Mesodermal cell (in vitro differentiated cells): Measurements from ENCODE around the gene CATSPERZ.
A peak's percentile ranks its signal among the peaks of the same experiment; 100 is the strongest.

Source experiments
- H3K27ac ChIP-seq: 2 replicates; pipeline ENCODE4 v1.7.0; 2013; ENCODE audit warnings: mild to moderate bottlenecking, low read depth, low read length, moderate library complexity; ENCODE audit not compliant: severe bottlenecking
- H3K36me3 ChIP-seq: 2 replicates; pipeline ENCODE4 v1.7.1; 2013; ENCODE audit warnings: mild to moderate bottlenecking, low read length, moderate library complexity; ENCODE audit not compliant: control insufficient read depth, insufficient read depth
- H3K4me1 ChIP-seq: one replicate; pipeline ENCODE4 v1.7.1; 2013; ENCODE audit warnings: mild to moderate bottlenecking, low read length; ENCODE audit not compliant: insufficient read depth, control insufficient read depth, poor library complexity, severe bottlenecking
- H3K4me3 ChIP-seq: 2 replicates; pipeline ENCODE4 v1.7.0; 2013; ENCODE audit warnings: low read length, control low read depth, mild to moderate bottlenecking; ENCODE audit not compliant: insufficient read depth, poor library complexity, severe bottlenecking; ENCODE audit errors: extremely low read depth
- H3K9me3 ChIP-seq: 2 replicates; pipeline ENCODE4 v1.7.1; 2013; ENCODE audit warnings: mild to moderate bottlenecking, low read length, moderate library complexity; ENCODE audit not compliant: control insufficient read depth
- WGBS, 2 experiments: methylation state at CpG; one replicate each; pipeline ENCODE4 v1.1.5; 2013; ENCODE audit warnings: missing lambda C conversion rate in 2 of 2; ENCODE audit not compliant: insufficient coverage in 2 of 2; 5-methylcytosine and 5-hydroxymethylcytosine counted together

The CATSPERZ gene

DNA sequence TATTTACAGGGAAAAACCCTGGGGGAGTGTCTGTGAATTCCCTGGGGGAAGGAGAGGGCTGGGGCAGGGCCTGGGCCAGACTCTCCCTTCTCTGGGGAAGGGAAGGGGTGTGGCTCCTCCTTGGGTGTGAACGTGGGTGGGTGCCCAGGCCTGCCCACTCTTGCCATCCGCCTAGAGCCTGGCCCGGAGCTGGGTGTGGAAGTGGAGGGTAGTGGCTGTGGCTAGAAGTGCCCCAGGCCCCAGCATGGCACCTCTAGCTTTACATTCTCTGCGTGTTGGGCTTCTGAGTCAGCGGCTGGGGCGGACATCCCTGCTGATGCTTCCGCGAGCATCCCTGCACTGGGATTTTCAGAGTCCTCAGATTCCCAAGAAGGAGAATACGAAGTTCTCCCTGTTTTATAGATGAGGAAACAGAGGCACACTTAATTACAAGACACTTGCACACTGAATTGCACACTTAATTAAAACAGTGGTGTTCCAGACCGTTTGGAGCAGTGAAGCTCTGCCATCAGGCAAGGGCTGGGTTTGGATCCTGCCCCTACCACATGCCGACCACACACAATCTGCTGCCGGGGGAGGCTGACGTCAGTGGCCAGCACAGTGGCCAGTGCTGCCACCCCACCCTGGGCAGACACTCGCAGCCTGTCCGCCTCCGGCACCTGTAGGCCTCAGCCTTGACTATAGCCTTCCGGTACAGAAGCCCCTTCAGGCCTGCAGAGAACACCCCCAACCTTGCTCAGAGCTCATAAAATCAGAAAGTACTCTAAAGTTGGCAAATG, 23.3 kb upstream of the CATSPERZ start:
- Histone ChIP-seq H3K4me1 (peaks cover 5% of the 10 kb centered on the region), H3K4me3 (no peak overlapping the region), H3K36me3 (peaks cover 30% of the 10 kb centered on the region), H3K9me3 (no peaks in the 10 kb centered on the region), H3K27ac (no peak overlapping the region)
- 86 to 89% methylated on average over 13 to 16 of the region's 17 CpGs for WGBS, 2 experiments

DNA sequence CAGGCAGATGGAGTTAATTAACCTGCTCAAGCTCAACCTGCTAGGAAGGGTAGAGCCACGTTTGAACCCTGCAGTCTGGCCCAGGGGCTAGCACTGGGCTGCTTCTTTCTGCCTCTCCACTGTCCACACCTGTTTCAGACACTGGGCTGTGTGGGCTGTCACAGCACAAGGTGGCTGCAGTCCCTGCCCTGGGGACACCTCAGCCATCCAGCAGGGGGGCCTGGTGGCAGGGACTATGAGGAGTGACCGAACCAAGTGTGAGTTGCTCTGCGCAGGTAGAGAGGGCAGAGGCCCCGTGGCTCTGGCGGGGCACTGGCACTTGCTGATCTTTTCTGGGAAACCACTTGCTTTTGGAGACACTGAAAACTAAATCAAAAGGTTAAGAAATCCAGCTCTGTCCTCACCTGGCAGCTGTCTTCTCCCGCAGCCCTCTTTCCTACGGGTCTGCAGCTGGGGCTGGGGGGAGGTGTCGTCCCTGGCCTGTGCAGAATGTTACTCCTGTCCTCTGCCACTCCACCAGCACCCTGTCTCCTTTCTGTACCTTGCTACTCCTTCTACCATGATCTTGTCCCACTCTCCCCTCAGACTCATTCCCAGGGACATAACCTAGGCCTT, 21.5 kb upstream of the CATSPERZ start:
- Histone ChIP-seq H3K27ac (no peak overlapping the region), H3K4me3 (no peak overlapping the region), H3K4me1 (peaks cover 7% of the 10 kb centered on the region), H3K36me3 (peaks cover 38% of the 10 kb centered on the region), H3K9me3 (no peaks in the 10 kb centered on the region)
- WGBS, 2 experiments, result 80 to 88% methylated on average over 8 of the region's 8 CpGs

DNA sequence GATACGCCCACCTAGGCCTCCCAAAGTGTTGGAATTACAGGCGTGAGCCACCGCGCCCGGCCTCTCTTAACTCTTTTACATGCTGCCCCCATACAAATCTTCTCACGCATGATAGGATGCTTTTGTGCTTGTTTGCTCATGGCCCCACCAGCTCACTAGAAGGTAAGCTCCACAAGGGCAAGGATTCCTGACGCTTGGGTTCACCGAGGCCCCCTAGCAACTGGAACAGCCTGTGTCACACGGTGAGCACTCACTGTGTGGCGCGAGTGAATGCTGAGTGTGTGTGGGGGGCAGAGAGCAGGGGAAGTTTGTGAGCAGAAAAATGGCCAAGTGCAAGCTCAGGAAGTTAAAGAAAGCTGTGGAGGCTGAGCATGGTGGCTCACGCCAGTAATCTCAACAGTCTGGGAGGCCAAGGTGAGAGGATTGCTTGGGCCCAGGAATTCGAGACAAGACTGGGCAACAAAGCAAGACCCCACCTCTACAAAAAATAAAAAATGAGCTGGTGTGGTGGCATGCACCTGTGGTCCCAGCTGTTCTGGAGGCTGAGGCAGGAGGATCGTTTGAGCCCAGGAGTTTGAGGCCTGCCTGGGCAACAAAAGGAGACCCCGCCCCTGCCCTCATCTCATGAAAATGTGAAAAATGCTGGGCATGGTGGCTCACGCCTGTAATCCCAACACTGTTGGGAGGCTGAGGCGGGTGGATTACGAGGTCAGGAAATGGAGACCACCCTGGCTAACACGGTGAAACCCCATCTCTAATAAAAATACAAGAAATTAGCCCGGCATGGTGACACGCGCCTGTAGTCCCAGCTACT, 18.0 kb upstream of the CATSPERZ start:
- WGBS, 2 experiments, result 89 to 94% methylated on average over 18 of the region's 22 CpGs
- H3K27ac ChIP-seq, result no peak overlapping the region
- H3K4me3 ChIP-seq, result no peak overlapping the region
- peaks cover 25% of the 10 kb centered on the region for H3K36me3 ChIP-seq
- peaks cover 8% of the 10 kb centered on the region for H3K4me1 ChIP-seq
- H3K9me3 ChIP-seq, result no peaks in the 10 kb centered on the region

DNA sequence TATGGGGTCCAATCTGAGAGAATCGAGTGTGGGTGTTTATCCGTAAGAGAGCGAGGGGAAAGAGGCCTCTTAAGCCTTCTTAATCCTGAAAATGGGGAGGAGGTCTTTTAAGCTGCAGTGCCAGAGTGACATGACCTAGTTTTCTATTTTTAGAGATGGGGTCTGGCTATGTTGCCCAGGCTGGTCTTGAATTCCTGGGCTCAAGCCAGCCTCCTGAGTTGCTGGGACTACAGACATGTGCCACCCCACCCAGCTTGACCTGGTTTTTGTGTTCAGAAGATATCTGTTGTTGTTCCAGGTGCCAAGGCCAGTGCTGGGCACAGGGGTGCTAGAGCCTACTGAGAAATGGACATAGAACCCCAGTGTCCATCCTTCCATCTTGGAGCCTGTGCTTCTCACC, 17.1 kb upstream of the CATSPERZ start:
- Histone ChIP-seq H3K4me1 (peaks cover 8% of the 10 kb centered on the region), H3K4me3 (no peak overlapping the region), H3K36me3 (peaks cover 20% of the 10 kb centered on the region), H3K9me3 (no peaks in the 10 kb centered on the region), H3K27ac (no peak overlapping the region)
- WGBS, 2 experiments, result 96 to 100% methylated on average over 3 of the region's 3 CpGs

DNA sequence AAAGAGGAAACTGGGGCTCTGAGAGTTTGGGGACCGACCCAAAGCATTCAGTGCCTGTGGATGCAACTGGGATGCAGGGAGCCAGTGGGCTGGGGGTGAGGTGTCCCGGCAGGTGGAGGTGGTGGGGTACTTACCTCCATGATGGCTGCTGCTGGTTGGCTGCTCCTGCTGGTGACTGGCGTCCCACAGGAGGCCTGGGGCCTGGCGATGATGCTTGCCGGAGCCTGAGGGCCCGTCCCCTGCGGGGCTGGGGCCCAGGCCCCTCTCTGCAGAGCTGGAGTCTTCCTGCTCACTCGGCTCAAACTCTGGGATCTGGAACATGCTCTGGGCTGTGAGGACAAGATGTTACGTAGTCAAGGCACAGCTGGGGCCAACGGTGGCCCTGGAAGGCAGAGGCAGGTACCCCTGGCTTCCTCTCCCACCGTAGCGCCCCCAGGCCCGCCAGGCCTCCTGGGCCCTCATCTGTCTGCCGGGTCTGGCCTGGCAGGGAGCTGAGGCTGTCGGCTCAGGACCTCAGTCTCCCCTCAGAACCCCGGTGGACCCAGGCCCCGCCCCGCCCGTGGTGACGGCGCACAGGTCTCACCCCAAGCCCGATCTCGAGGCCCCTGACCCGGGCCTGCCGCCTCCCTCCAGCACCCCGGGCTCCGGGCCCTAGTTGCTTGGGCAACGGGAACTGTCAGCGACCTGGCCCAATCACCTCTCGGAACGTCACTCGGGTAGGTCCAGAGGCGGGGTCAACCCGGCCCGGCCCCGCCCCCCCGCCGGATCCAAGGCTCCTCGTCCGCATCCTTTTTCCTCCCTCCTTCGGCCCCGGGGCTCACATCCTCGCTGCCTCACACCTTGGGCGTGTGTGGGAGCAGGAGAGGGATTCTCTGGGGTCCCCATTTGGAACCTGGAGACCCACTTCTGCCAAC, 15.9 kb upstream of the CATSPERZ start, which contains the start of gene BAD:
TSS of gene BAD (minus strand) at position 618 of the 914 bp plus-strand sequence. CDS start at position 321, 297 bp downstream.
- peak within 1 kb of the TSS; percentile 88 for H3K27ac ChIP-seq
- 12 to 13% methylated on average over 32 to 39 of the region's 44 CpGs for WGBS, 2 experiments

DNA sequence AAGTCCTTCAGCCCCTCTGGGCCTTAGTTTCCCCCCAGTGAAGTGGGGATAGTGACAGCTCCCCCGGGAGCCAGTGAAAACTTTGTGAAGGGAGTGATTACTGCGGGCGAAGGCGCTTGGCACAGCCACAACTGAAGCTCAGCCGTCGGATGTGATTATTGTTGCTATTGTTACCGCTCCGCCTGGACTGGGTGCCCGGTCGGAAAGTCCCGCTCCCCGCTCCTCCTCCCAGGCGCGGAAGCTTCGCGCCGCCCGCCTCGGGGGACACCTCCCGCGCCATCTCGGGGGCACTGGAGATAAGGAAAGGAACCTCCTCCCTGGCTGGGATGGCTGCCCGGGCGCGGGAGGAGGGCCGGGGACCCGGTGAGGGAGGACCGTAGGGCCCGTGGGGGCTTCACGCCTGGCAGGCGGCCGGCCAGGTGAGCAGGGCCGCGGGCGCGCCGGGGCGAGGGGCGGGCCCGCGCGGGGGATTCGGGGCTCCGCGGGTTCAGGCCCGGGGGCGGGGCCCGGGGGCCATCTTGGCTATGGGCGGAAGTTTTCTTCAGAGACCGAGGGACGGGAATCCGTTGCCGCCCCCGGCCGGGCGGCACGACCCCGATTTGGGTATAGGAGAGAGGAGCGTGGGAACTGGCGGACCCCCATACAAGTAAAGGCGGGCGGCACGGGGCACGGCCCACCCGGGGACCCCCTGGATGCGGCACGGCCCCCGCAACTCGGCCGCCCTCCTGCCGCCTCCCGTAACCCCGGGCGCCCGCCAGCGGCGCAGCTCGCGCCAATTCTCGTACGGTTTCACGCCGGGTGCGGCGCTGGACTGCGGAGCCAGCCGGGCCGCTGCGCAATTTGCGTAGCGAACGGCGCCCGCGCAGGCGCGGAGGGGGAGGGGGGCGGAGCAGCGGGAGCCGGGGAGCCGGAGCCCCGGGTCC, 14.9 kb upstream of the CATSPERZ start, which contains the start of gene GPR137:
TSS of gene GPR137 (plus strand) at position 887 of the 923 bp plus-strand sequence. CDS start 677 bp downstream, outside the sequence.
- Histone ChIP-seq H3K27ac (peak within 1 kb of the TSS; percentile 88), H3K36me3 (peaks cover 11% of the 10 kb centered on the region), H3K4me1 (peaks cover 8% of the 10 kb centered on the region), H3K4me3 (peak within 1 kb of the TSS; percentile 66), H3K9me3 (no peaks in the 10 kb centered on the region)
- WGBS, 2 experiments, result 1 to 2% methylated on average over 48 to 64 of the region's 102 CpGs

More for the DNA sequence above, 15.9 kb upstream of the CATSPERZ start, which contains the start of gene BAD:
- peak within 1 kb of the TSS; percentile 66 for H3K4me3 ChIP-seq
- peaks cover 11% of the 10 kb centered on the region for H3K36me3 ChIP-seq
- no peaks in the 10 kb centered on the region for H3K9me3 ChIP-seq
- peaks cover 8% of the 10 kb centered on the region for H3K4me1 ChIP-seq

DNA sequence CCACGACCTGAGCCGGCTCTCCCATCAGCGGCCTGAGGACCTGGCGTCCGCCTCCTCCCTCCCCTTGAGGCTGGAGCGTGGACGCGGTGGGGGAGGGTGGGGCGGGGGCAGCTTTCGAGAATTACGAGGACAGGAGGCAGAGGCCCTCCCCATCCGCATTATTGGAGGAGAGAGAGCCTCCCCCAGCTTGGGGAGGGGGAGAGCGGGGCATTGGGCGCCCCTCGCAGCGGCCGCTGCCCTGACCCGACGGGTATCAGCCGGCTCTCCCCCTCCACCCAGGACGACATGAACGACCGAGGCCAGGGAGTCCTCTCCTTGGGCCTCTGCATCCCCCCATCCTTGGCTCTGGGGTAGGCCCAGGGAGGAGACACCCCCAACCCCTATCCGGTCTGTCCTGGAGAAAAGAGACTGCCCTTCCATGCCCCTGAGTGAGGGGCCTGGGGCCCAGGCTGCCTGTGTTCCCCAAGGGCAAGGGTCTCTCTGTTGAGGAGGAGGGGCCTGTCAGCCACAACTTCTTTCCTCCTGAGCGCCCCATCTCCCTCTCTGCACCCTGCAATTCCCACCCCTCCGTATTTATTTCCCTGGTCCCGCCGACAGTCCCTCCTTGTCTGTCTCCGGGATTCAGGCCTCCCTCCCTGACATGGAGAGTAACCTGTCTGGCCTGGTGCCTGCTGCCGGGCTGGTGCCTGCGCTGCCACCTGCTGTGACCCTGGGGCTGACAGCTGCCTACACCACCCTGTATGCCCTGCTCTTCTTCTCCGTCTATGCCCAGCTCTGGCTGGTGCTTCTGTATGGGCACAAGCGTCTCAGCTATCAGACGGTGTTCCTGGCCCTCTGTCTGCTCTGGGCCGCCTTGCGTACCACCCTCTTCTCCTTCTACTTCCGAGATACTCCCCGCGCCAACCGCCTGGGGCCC, 14.0 kb upstream of the CATSPERZ start:
- H3K9me3 ChIP-seq, result no peaks in the 10 kb centered on the region
- no peak overlapping the region for H3K27ac ChIP-seq
- H3K4me1 ChIP-seq, result peaks cover 8% of the 10 kb centered on the region
- WGBS, 2 experiments, result 55 to 81% methylated on average over 16 of the region's 40 CpGs
- peaks cover 11% of the 10 kb centered on the region for H3K36me3 ChIP-seq
- peak overlapping the region; percentile 66 for H3K4me3 ChIP-seq

DNA sequence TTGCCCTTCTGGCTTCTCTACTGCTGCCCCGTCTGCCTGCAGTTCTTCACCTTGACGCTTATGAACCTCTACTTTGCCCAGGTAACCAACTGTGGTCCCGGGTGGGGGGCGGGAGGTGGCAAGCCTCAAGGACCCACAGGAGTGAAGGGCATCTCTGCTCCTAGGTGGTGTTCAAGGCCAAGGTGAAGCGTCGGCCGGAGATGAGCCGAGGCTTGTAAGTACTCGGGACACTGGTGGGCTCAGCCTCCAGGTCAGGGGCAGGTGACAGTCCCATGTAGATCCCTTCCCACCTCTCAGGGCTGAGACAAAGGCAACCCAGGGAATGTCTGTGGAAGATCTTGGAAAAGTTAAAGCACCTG, 13.4 kb upstream of the CATSPERZ start:
- H3K4me3 ChIP-seq, result no peak overlapping the region

More for the DNA sequence above, 13.4 kb upstream of the CATSPERZ start:
- Histone ChIP-seq H3K27ac (no peak overlapping the region), H3K4me1 (peaks cover 8% of the 10 kb centered on the region), H3K9me3 (no peaks in the 10 kb centered on the region), H3K36me3 (peaks cover 11% of the 10 kb centered on the region)
- WGBS, 2 experiments, result 88 to 93% methylated on average over 8 to 9 of the region's 9 CpGs
